WTC11 (cell line): ENCODE data around the gene CCR8. TPM values are rescaled to one million over a fixed set of nuclear protein-coding genes. Genes with fewer than 3 reads are reported as not detected.

Source experiments
- ATAC-seq: fragments of 200-7000 bp; cut with Tn5 transposase; 2 replicates; pipeline ENCODE4 v1.10.0; 2021; ENCODE audit warnings: mild to moderate bottlenecking, moderate library complexity
- CTCF ChIA-PET: fragments of 300-600 bp; sonication (Branson Sonifier 250); formaldehyde crosslinking; loops from one replicate; lab custom pipeline; 2021; ENCODE audit warnings: antibody characterized with exemption; lab: Charles Lee
- POLR2A ChIA-PET: fragments of 350-600 bp; sonication (Branson Sonifier 250); formaldehyde crosslinking; loops from one replicate; lab custom pipeline; 2021; ENCODE audit warnings: antibody characterized with exemption; lab: Charles Lee
- DNase-seq: peaks from one replicate; pipeline ENCODE4 v3.0.0; 2021; ENCODE audit warnings: low spot score
- H3K27ac Mint-ChIP-seq: 2 replicates; pipeline ENCODE4 v1.8.0; 2021; ENCODE audit warnings: mixed read lengths
- H3K27me3 Mint-ChIP-seq: 2 replicates; pipeline ENCODE4 v1.8.0; 2021; ENCODE audit warnings: low read depth, mild to moderate bottlenecking, moderate library complexity, mixed read lengths
- H3K36me3 Mint-ChIP-seq: 2 replicates; pipeline ENCODE4 v1.8.0; 2021; ENCODE audit warnings: mixed read lengths
- H3K4me1 Mint-ChIP-seq: 2 replicates; pipeline ENCODE4 v1.8.0; 2022; ENCODE audit warnings: mixed read lengths
- H3K4me3 Mint-ChIP-seq: 2 replicates; pipeline ENCODE4 v1.8.0; 2021; ENCODE audit warnings: mild to moderate bottlenecking, moderate library complexity, mixed read lengths
- H3K9me3 Mint-ChIP-seq: 2 replicates; pipeline ENCODE4 v1.8.0; 2021; ENCODE audit warnings: mixed read lengths
- ATF2 ChIP-seq: sonication (generic); formaldehyde crosslinking; IDR thresholded peaks from 2 replicates; pipeline ENCODE4 v1.8.1; 2022; ENCODE audit warnings: low read depth, missing genetic modification reagents, borderline replicate concordance
- FOXJ3 ChIP-seq: sonication (generic); formaldehyde crosslinking; IDR thresholded peaks from 2 replicates; pipeline ENCODE4 v1.9.0; 2021; ENCODE audit warnings: missing genetic modification reagents, mild to moderate bottlenecking, borderline replicate concordance
- GTF2I ChIP-seq: fragments of 250-450 bp; sonication (Bioruptor Pico); conservative IDR thresholded peaks from 2 replicates; pipeline ENCODE4 v1.4.0; 2021; ENCODE audit warnings: mild to moderate bottlenecking
- MXD4 ChIP-seq: fragments of 250-450 bp; sonication (Bioruptor Pico); IDR thresholded peaks from 2 replicates; pipeline ENCODE4 v1.8.0; 2021; ENCODE audit warnings: mild to moderate bottlenecking, moderate library complexity, borderline replicate concordance
- NFE2L1 ChIP-seq: sonication (generic); formaldehyde crosslinking; IDR thresholded peaks from 2 replicates; pipeline ENCODE4 v1.8.1; 2023; ENCODE audit warnings: missing genetic modification reagents
- NR1H2 ChIP-seq: sonication (generic); formaldehyde crosslinking; IDR thresholded peaks from 2 replicates; pipeline ENCODE4 v1.9.0; 2021; ENCODE audit warnings: mild to moderate bottlenecking, moderate library complexity, missing genetic modification reagents
- TEAD1 ChIP-seq: sonication (generic); formaldehyde crosslinking; IDR thresholded peaks from 2 replicates; pipeline ENCODE4 v1.8.0; 2022; ENCODE audit warnings: mild to moderate bottlenecking, missing genetic modification reagents
- TEAD4 ChIP-seq: sonication (generic); formaldehyde crosslinking; IDR thresholded peaks from 2 replicates; pipeline ENCODE4 v1.8.0; 2022; ENCODE audit warnings: mild to moderate bottlenecking, missing genetic modification reagents
- ZBTB21 ChIP-seq: sonication (generic); formaldehyde crosslinking; IDR thresholded peaks from 2 replicates; pipeline ENCODE4 v1.8.1; 2023; ENCODE audit warnings: mild to moderate bottlenecking, missing genetic modification reagents, borderline replicate concordance
- ZNF232 ChIP-seq: sonication (generic); formaldehyde crosslinking; IDR thresholded peaks from 2 replicates; pipeline ENCODE4 v1.8.0; 2022; ENCODE audit warnings: mild to moderate bottlenecking, missing genetic modification reagents
- ZNF396 ChIP-seq: fragments of 250-450 bp; sonication (Bioruptor Pico); IDR thresholded peaks from 2 replicates; pipeline ENCODE4 v1.8.0; 2021; ENCODE audit warnings: mild to moderate bottlenecking, moderate library complexity, borderline replicate concordance
- ZNF423 ChIP-seq: fragments of 250-450 bp; sonication (Bioruptor Pico); IDR thresholded peaks from 2 replicates; pipeline ENCODE4 v2.1.2; 2022; ENCODE audit warnings: mild to moderate bottlenecking, moderate library complexity
- ZNF512 ChIP-seq: sonication (generic); formaldehyde crosslinking; IDR thresholded peaks from 2 replicates; pipeline ENCODE4 v1.8.1; 2022; ENCODE audit warnings: missing genetic modification reagents, borderline replicate concordance
- total RNA-seq: library from RNA; stranded (reverse); gene quantifications from 3 replicates; pipeline ENCODE4 v1.2.3, GENCODE V29; 2021
- TF ChIP-seq, protein P1 (sequence below): sonication (generic); formaldehyde crosslinking; IDR thresholded peaks from 2 replicates; pipeline ENCODE4 v1.8.1; 2023; ENCODE audit warnings: mild to moderate bottlenecking, missing genetic modification reagents
- TF ChIP-seq, protein P2 (sequence below): sonication (generic); formaldehyde crosslinking; IDR thresholded peaks from 2 replicates; pipeline ENCODE4 v1.8.0; 2023; ENCODE audit warnings: missing genetic modification reagents
- TF ChIP-seq, protein P3 (sequence below): fragments of 250-450 bp; sonication (Bioruptor Pico); IDR thresholded peaks from 2 replicates; pipeline ENCODE4 v1.9.0; 2021; ENCODE audit warnings: mild to moderate bottlenecking
- TF ChIP-seq, protein P4 (sequence below): sonication (generic); formaldehyde crosslinking; IDR thresholded peaks from 2 replicates; pipeline ENCODE4 v1.8.0; 2023; ENCODE audit warnings: missing genetic modification reagents, mild to moderate bottlenecking, borderline replicate concordance
- TF ChIP-seq, protein P5 (sequence below): sonication (generic); formaldehyde crosslinking; IDR thresholded peaks from 2 replicates; pipeline ENCODE4 v1.8.0; 2022; ENCODE audit warnings: mild to moderate bottlenecking, missing genetic modification reagents
- TF ChIP-seq, protein P6 (sequence below): fragments of 250-450 bp; sonication (Bioruptor Pico); IDR thresholded peaks from 2 replicates; pipeline ENCODE4 v2.1.2; 2022; ENCODE audit warnings: mild to moderate bottlenecking, moderate library complexity
- TF ChIP-seq, protein P7 (sequence below): sonication (generic); formaldehyde crosslinking; IDR thresholded peaks from 2 replicates; pipeline ENCODE4 v1.8.1; 2023; ENCODE audit warnings: mild to moderate bottlenecking, missing genetic modification reagents, moderate library complexity

Gene CCR8
- total RNA-seq, 1 experiment from 2014 or later = 0.33 TPM

DNA sequence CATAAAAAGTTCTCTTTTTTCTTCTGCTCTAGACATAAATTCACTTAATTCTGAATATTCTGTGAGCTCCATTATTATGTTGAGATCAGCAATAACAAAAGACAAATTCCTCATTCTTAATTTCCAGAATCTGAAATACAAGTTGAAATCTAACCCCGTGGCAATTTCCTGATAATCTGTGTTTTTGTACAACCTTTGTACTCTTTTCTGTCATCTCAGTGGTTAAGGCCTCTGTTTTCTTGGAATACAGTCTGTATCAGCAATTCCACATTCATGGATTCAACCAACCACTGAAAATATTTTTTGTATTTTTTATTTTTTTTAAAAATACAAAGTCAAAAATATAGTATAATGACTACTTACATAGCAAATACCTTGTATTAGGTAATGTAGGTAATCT is 8.7 kb downstream of the CCR8 start:
- no peaks in the 10 kb centered on the region for H3K36me3 Mint-ChIP-seq
- ATAC-seq = no peak
- POLR2A ChIA-PET = no interaction called here
- no peak overlapping the region for H3K27ac Mint-ChIP-seq
- TF ChIP-seq ZBTB21 (CRISPR knock-in tag) (no peak), ZNF232 (CRISPR knock-in tag) (no peak), ZNF423 (CRISPR knock-in tag) (no peak), ATF2 (no peak), MXD4 (CRISPR knock-in tag) (no peak), TEAD1 (CRISPR knock-in tag) (no peak), ZNF512 (CRISPR knock-in tag) (no peak), NR1H2 (CRISPR knock-in tag) (no peak)
- TF ChIP-seq, protein P1, sequence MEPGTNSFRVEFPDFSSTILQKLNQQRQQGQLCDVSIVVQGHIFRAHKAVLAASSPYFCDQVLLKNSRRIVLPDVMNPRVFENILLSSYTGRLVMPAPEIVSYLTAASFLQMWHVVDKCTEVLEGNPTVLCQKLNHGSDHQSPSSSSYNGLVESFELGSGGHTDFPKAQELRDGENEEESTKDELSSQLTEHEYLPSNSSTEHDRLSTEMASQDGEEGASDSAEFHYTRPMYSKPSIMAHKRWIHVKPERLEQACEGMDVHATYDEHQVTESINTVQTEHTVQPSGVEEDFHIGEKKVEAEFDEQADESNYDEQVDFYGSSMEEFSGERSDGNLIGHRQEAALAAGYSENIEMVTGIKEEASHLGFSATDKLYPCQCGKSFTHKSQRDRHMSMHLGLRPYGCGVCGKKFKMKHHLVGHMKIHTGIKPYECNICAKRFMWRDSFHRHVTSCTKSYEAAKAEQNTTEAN (CRISPR knock-in tag) = no peak
- TF ChIP-seq, protein P2, sequence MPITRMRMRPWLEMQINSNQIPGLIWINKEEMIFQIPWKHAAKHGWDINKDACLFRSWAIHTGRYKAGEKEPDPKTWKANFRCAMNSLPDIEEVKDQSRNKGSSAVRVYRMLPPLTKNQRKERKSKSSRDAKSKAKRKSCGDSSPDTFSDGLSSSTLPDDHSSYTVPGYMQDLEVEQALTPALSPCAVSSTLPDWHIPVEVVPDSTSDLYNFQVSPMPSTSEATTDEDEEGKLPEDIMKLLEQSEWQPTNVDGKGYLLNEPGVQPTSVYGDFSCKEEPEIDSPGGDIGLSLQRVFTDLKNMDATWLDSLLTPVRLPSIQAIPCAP (CRISPR knock-in tag) = no peak
- TF ChIP-seq, protein P3, sequence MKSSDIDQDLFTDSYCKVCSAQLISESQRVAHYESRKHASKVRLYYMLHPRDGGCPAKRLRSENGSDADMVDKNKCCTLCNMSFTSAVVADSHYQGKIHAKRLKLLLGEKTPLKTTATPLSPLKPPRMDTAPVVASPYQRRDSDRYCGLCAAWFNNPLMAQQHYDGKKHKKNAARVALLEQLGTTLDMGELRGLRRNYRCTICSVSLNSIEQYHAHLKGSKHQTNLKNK = no peak
- no peak for DNase-seq
- H3K27me3 Mint-ChIP-seq = no peaks in the 10 kb centered on the region
- H3K4me1 Mint-ChIP-seq = peaks cover 6% of the 10 kb centered on the region; the same call in 1 of the 2 replicates
- CTCF ChIA-PET = no interaction called here
- no peak overlapping the region for H3K4me3 Mint-ChIP-seq
- H3K9me3 Mint-ChIP-seq = peaks cover 10% of the 10 kb centered on the region

GRCh38 chr3:39339086-39339485 is 9.6 kb downstream of the CCR8 start:
- ChIA-PET POLR2A (no interaction called here), CTCF (no interaction called here)
- Mint-ChIP-seq H3K36me3 (no peaks in the 10 kb centered on the region), H3K27ac (no peak overlapping the region), H3K9me3 (peaks cover 9% of the 10 kb centered on the region), H3K27me3 (no peaks in the 10 kb centered on the region), H3K4me3 (no peak overlapping the region), H3K4me1 (peaks cover 11% of the 10 kb centered on the region; the same call in 1 of the 2 replicates)
- ATAC-seq (no peak), DNase-seq (no peak)
- TF ChIP-seq, protein P4, sequence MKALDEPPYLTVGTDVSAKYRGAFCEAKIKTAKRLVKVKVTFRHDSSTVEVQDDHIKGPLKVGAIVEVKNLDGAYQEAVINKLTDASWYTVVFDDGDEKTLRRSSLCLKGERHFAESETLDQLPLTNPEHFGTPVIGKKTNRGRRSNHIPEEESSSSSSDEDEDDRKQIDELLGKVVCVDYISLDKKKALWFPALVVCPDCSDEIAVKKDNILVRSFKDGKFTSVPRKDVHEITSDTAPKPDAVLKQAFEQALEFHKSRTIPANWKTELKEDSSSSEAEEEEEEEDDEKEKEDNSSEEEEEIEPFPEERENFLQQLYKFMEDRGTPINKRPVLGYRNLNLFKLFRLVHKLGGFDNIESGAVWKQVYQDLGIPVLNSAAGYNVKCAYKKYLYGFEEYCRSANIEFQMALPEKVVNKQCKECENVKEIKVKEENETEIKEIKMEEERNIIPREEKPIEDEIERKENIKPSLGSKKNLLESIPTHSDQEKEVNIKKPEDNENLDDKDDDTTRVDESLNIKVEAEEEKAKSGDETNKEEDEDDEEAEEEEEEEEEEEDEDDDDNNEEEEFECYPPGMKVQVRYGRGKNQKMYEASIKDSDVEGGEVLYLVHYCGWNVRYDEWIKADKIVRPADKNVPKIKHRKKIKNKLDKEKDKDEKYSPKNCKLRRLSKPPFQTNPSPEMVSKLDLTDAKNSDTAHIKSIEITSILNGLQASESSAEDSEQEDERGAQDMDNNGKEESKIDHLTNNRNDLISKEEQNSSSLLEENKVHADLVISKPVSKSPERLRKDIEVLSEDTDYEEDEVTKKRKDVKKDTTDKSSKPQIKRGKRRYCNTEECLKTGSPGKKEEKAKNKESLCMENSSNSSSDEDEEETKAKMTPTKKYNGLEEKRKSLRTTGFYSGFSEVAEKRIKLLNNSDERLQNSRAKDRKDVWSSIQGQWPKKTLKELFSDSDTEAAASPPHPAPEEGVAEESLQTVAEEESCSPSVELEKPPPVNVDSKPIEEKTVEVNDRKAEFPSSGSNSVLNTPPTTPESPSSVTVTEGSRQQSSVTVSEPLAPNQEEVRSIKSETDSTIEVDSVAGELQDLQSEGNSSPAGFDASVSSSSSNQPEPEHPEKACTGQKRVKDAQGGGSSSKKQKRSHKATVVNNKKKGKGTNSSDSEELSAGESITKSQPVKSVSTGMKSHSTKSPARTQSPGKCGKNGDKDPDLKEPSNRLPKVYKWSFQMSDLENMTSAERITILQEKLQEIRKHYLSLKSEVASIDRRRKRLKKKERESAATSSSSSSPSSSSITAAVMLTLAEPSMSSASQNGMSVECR (CRISPR knock-in tag) = no peak
- TF ChIP-seq TEAD4 (CRISPR knock-in tag) (no peak), FOXJ3 (no peak), NFE2L1 (CRISPR knock-in tag) (no peak), ZNF512 (CRISPR knock-in tag) (no peak), ZNF396 (no peak), GTF2I (CRISPR knock-in tag) (no peak), NR1H2 (CRISPR knock-in tag) (no peak)
- TF ChIP-seq, protein P5, sequence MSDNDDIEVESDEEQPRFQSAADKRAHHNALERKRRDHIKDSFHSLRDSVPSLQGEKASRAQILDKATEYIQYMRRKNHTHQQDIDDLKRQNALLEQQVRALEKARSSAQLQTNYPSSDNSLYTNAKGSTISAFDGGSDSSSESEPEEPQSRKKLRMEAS (CRISPR knock-in tag) = no peak
- TF ChIP-seq, protein P6, sequence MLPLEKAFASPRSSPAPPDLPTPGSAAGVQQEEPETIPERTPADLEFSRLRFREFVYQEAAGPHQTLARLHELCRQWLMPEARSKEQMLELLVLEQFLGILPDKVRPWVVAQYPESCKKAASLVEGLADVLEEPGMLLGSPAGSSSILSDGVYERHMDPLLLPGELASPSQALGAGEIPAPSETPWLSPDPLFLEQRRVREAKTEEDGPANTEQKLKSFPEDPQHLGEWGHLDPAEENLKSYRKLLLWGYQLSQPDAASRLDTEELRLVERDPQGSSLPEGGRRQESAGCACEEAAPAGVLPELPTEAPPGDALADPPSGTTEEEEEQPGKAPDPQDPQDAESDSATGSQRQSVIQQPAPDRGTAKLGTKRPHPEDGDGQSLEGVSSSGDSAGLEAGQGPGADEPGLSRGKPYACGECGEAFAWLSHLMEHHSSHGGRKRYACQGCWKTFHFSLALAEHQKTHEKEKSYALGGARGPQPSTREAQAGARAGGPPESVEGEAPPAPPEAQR (CRISPR knock-in tag) = no peak
- TF ChIP-seq, protein P7, sequence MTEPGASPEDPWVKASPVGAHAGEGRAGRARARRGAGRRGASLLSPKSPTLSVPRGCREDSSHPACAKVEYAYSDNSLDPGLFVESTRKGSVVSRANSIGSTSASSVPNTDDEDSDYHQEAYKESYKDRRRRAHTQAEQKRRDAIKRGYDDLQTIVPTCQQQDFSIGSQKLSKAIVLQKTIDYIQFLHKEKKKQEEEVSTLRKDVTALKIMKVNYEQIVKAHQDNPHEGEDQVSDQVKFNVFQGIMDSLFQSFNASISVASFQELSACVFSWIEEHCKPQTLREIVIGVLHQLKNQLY (CRISPR knock-in tag) = no peak
